CD14-positive monocyte (primary cell): ENCODE results near the gene ARF6. TPM values are rescaled to one million over a fixed set of nuclear protein-coding genes. Genes with fewer than 3 reads are reported as not detected.

Experiments
- DNase-seq, 3 donors: peaks; one replicate each; pipeline ENCODE4 v3.0.0-alpha.2; 2011 to 2022
- H2AFZ ChIP-seq: 2 replicates; pipeline ENCODE4 v1.6.0; 2012; ENCODE audit warnings: mild to moderate bottlenecking, low read depth, low read length, inconsistent platforms; ENCODE audit not compliant: insufficient read depth, poor library complexity, severe bottlenecking
- H3K27ac ChIP-seq, 2 donors: 1 replicate in 1 of 2; 2 replicates in 1 of 2; pipeline ENCODE4 v1.5.1; 2012 to 2013; ENCODE audit warnings: low read length in 2 of 2, control low read depth in 1 of 2, inconsistent platforms in 1 of 2, low read depth in 1 of 2, mild to moderate bottlenecking in 1 of 2
- H3K27me3 ChIP-seq, 2 donors: one replicate each; pipeline versions ENCODE4 v1.6.0 to v1.6.1; 2011 to 2013; ENCODE audit warnings: low read length in 2 of 2; ENCODE audit not compliant: control insufficient read depth in 2 of 2, insufficient read depth in 2 of 2
- H3K36me3 ChIP-seq, 2 donors: replicated peaks in 1 of 2; 1 replicate in 1 of 2; 2 replicates in 1 of 2; pipeline versions ENCODE4 v1.5.1 to v1.6.1; 2012 to 2013; ENCODE audit warnings: low read length in 2 of 2, control low read depth in 1 of 2, inconsistent platforms in 1 of 2, mild to moderate bottlenecking in 1 of 2; ENCODE audit not compliant: insufficient read depth in 2 of 2, control insufficient read depth in 1 of 2
- H3K4me1 ChIP-seq, 2 donors: 1 replicate in 1 of 2; 2 replicates in 1 of 2; pipeline versions ENCODE4 v1.5.1 to v1.6.1; 2012 to 2013; ENCODE audit warnings: low read length in 2 of 2, control low read depth in 1 of 2, inconsistent platforms in 1 of 2, mild to moderate bottlenecking in 1 of 2, moderate library complexity in 1 of 2; ENCODE audit not compliant: insufficient read depth in 2 of 2, control insufficient read depth in 1 of 2
- H3K4me2 ChIP-seq: replicated peaks from 2 replicates; pipeline ENCODE3; 2012; ENCODE audit warnings: low read length, moderate library complexity, mild to moderate bottlenecking; ENCODE audit not compliant: poor library complexity, severe bottlenecking; ENCODE audit errors: extremely low read depth
- H3K4me3 ChIP-seq, 3 experiments: fragments of 200-600 bp in 1 of 3; sonication (generic) in 1 of 3; replicated peaks in 1 of 3; 1 replicate in 2 of 3; 2 replicates in 1 of 3; pipeline ENCODE4 v1.5.1; 2011 to 2013; ENCODE audit warnings: low read length in 3 of 3, mild to moderate bottlenecking in 3 of 3, control low read depth in 2 of 3, low read depth in 2 of 3, inconsistent platforms in 1 of 3, moderate library complexity in 1 of 3
- H3K79me2 ChIP-seq: 2 replicates; pipeline ENCODE4 v1.6.0; 2012; ENCODE audit warnings: mild to moderate bottlenecking, control low read depth, inconsistent platforms, low read length, moderate library complexity; ENCODE audit not compliant: insufficient read depth
- H3K9ac ChIP-seq: 2 replicates; pipeline ENCODE4 v1.6.0; 2017; ENCODE audit warnings: low read length, mild to moderate bottlenecking; ENCODE audit not compliant: insufficient read depth, poor library complexity, severe bottlenecking
- H3K9me3 ChIP-seq, 2 donors: replicated peaks in 1 of 2; 1 replicate in 1 of 2; 2 replicates in 1 of 2; pipeline versions ENCODE4 v1.5.1 to v1.6.1; 2012 to 2013; ENCODE audit warnings: low read length in 2 of 2, control low read depth in 1 of 2; ENCODE audit not compliant: control insufficient read depth in 1 of 2, insufficient read depth in 1 of 2
- H4K20me1 ChIP-seq: 2 replicates; pipeline ENCODE4 v1.6.0; 2012; ENCODE audit warnings: mild to moderate bottlenecking, low read length, control low read depth, moderate library complexity; ENCODE audit not compliant: insufficient read depth
- H3K27ac Mint-ChIP-seq, 7 donors: one replicate each; pipeline ENCODE4 v1.8.0; 2020; ENCODE audit warnings: mild to moderate bottlenecking in 7 of 7, mixed read lengths in 7 of 7, moderate library complexity in 6 of 7, inconsistent platforms in 2 of 7
- H3K27me3 Mint-ChIP-seq, 3 donors: one replicate each; pipeline ENCODE4 v1.8.0; 2021 to 2022; ENCODE audit warnings: low read depth in 3 of 3, mild to moderate bottlenecking in 3 of 3, mixed read lengths in 3 of 3, moderate library complexity in 3 of 3, inconsistent platforms in 1 of 3
- H3K36me3 Mint-ChIP-seq, 2 donors: one replicate each; pipeline ENCODE4 v1.8.0; 2020; ENCODE audit warnings: mixed read lengths in 2 of 2, inconsistent platforms in 1 of 2, mild to moderate bottlenecking in 1 of 2
- H3K4me1 Mint-ChIP-seq: one replicate; pipeline ENCODE4 v1.8.0; 2020; ENCODE audit warnings: mild to moderate bottlenecking, mixed read lengths
- H3K4me3 Mint-ChIP-seq, 2 donors: one replicate each; pipeline ENCODE4 v1.8.0; 2020; ENCODE audit warnings: mild to moderate bottlenecking in 2 of 2, mixed read lengths in 2 of 2, moderate library complexity in 1 of 2
- H3K9me3 Mint-ChIP-seq, 7 donors: one replicate each; pipeline ENCODE4 v1.8.0; 2020 to 2022; ENCODE audit warnings: mixed read lengths in 7 of 7, mild to moderate bottlenecking in 6 of 7, moderate library complexity in 6 of 7, inconsistent platforms in 2 of 7
- WGBS: methylation state at CpG from one replicate; pipeline ENCODE4 v1.1.5; 2013; ENCODE audit warnings: missing lambda C conversion rate; ENCODE audit not compliant: insufficient coverage; 5-methylcytosine and 5-hydroxymethylcytosine counted together
- intact Hi-C, 2 donors: fragments of 100-400 bp; cut with micrococcal nuclease; formaldehyde crosslinking; loops; one replicate each; pipeline versions ENCODE4 v1.15.0 to v1.15.1; 2023
- polyA plus RNA-seq, 3 donors: library from polyadenylated mRNA; depleted of rRNA in 1 of 3; unstranded in 2 of 3; stranded (reverse) in 1 of 3; fragments of 300-500 nt in 2 of 3; fragments of >200 nt in 1 of 3; fragmentation: Illumina TruSeq in 2 of 3; gene quantifications; 1 replicate in 2 of 3; 2 replicates in 1 of 3; pipeline ENCODE4 v1.2.3, GENCODE V29; 2012 to 2021
- TF ChIP-seq, protein P1 (sequence below): fragments of 200-600 bp; IDR thresholded peaks from one replicate; pipeline ENCODE4 v1.8.0; 2022; ENCODE audit warnings: antibody characterized with exemption, mild to moderate bottlenecking

Gene ARF6
- polyA plus RNA-seq, 3 donors: 76.4 to 136 (median 120) TPM

DNA sequence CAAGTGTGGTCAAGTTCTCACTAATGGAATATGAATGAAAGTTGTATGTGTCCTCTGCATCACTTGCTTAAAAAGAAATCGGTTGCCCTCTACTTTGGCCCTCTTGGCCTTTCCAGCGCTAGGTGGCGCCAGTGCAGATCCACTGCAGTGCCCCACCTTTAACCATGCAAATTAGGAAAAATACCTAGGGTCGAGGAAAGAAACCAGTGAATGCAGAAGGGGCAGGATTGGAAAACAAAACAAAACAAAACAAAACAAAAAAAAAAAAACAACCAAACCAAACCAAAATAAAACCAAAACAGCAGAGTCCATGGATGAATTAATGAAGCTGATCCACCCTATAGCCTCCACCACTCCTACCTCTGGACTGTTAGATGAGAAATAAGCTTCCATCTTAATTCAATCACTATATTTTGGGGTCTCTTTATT lies 27.4 kb upstream of the ARF6 start:
- no peaks in the 10 kb centered on the region for H3K36me3 Mint-ChIP-seq
- H3K4me1 Mint-ChIP-seq: peaks cover 38% of the 10 kb centered on the region

DNA sequence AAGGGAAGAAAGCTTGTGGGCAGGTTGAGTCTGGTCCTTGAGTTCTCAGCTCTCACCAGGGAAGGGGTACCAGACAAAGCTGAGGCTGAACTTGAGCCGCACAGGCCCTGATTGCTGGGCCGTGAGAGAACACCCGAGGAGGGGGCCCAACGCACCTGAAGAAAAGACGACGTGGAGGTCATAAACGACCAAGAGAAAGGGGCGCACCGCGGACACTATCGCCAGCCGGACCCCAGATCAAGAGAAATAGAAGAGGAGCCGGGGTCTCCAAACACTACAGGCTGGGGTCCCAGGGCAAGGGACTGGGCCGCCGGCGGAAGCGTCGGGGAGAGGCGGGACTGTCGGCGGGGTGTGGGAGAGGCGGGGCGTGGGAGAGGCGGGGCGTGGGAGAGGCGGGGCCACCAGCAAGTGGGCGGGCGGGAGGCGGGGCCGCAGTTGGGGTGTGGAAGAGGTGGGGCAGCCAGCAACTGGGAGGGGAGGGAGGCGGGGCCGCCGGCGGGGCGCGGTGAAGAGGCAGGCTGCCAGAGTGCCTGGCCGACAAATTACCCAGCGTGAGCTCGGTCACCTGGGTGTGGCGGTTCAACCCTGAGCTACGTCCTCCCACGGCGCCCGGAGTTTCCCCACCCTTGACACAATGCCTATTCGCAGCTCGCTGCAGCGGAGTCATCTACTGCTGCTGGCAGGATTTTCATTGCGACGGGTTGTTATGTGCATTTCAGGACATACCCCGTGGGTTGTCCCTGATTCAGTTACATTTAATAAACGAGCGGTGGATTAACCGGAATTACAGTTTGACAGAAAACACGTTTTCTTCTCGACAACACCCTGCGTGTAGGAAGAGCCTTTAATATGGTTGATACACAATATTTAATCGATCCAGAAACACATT lies 24.8 kb upstream of the ARF6 start:
- WGBS: under 1% methylated on average over 34 of the region's 57 CpGs
- peaks cover 12% of the 10 kb centered on the region for H3K79me2 ChIP-seq
- no peaks in the 10 kb centered on the region for H4K20me1 ChIP-seq
- Mint-ChIP-seq H3K27me3 (no peaks in the 10 kb centered on the region), H3K9me3 (no peaks in the 10 kb centered on the region), H3K27ac (peak overlapping the region; percentile 97 to 99 (median 98)), H3K4me3 (peak overlapping the region; percentile 87 to 95), H3K36me3 (no peaks in the 10 kb centered on the region), H3K4me1 (peaks cover 32% of the 10 kb centered on the region)
- no peaks in the 10 kb centered on the region for H3K27me3 ChIP-seq
- H3K4me2 ChIP-seq: peak overlapping the region; percentile 80
- TF ChIP-seq, protein P1, sequence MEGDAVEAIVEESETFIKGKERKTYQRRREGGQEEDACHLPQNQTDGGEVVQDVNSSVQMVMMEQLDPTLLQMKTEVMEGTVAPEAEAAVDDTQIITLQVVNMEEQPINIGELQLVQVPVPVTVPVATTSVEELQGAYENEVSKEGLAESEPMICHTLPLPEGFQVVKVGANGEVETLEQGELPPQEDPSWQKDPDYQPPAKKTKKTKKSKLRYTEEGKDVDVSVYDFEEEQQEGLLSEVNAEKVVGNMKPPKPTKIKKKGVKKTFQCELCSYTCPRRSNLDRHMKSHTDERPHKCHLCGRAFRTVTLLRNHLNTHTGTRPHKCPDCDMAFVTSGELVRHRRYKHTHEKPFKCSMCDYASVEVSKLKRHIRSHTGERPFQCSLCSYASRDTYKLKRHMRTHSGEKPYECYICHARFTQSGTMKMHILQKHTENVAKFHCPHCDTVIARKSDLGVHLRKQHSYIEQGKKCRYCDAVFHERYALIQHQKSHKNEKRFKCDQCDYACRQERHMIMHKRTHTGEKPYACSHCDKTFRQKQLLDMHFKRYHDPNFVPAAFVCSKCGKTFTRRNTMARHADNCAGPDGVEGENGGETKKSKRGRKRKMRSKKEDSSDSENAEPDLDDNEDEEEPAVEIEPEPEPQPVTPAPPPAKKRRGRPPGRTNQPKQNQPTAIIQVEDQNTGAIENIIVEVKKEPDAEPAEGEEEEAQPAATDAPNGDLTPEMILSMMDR: no peak
- H2AFZ ChIP-seq: peak overlapping the region; percentile 89
- peaks cover 51 to 59% of the 10 kb centered on the region in 2 donors for H3K4me1 ChIP-seq
- peak; percentile 97 to 99 (median 99) for DNase-seq
- H3K36me3 ChIP-seq: no peaks in the 10 kb centered on the region
- H3K27ac ChIP-seq: peak overlapping the region; percentile 81 to 96
- intact Hi-C loops: loop anchor here in 1 of 2 donors (5.0 kb wide), 1 partner anchor 169 kb away; no protein-coding TSS in a partner anchor
- peak overlapping the region; percentile 63 to 80 (median 70) for H3K4me3 ChIP-seq
- peak overlapping the region; percentile 81 for H3K9ac ChIP-seq
- H3K9me3 ChIP-seq: no peaks in the 10 kb centered on the region

More for the DNA sequence above, 27.4 kb upstream of the ARF6 start:
- no peaks in the 10 kb centered on the region for H3K36me3 ChIP-seq
- intact Hi-C loops: loop anchor here in 1 of 2 donors (5.0 kb wide), 1 partner anchor 172 kb away; no protein-coding TSS in a partner anchor
- H3K27ac Mint-ChIP-seq: no peak overlapping the region
- peaks cover 60 to 71% of the 10 kb centered on the region in 2 donors for H3K4me1 ChIP-seq
- no peak overlapping the region for H2AFZ ChIP-seq
- TF ChIP-seq, protein P1: peak; percentile 95
- no peaks in the 10 kb centered on the region for H3K9me3 ChIP-seq
- peaks cover 0 to 5% (median 0%) of the 10 kb centered on the region in 3 donors for H3K27me3 Mint-ChIP-seq
- H3K4me3 Mint-ChIP-seq: no peak overlapping the region
- H3K27me3 ChIP-seq: no peaks in the 10 kb centered on the region
- DNase-seq: peak; percentile 68
- H3K4me2 ChIP-seq: peak overlapping the region; percentile 1
- no peaks in the 10 kb centered on the region for H4K20me1 ChIP-seq
- H3K9me3 Mint-ChIP-seq: peaks cover 0 to 3% (median 0%) of the 10 kb centered on the region in 7 donors
- H3K9ac ChIP-seq: no peak overlapping the region
- no peak overlapping the region for H3K27ac ChIP-seq
- 0% methylated on average over 2 of the region's 4 CpGs for WGBS
- peaks cover 12% of the 10 kb centered on the region for H3K79me2 ChIP-seq
- no peak overlapping the region for H3K4me3 ChIP-seq
